Measurements from ENCODE around the gene LOXL4.

- TF ChIP-seq CTCF (IDR thresholded peaks at IDR 0.05) (no peak), POLR2AphosphoS5 (IDR thresholded peaks at IDR 0.05) (no peak), POLR2A (IDR thresholded peaks at IDR 0.05) (no peak), EP300 (IDR thresholded peaks at IDR 0.05; ENCODE audit: low read depth) (no peak)
These were observed 713 bp downstream of the LOXL4 start for GRCh38 chr10:98267069-98267893.

Measured in transverse colon (tissue), 4 donors.